ELR (cell line): ENCODE measurements around the gene SUGP1.
"Not testable (repeated sequence)": the region's sequence is repeated elsewhere in the genome, so short reads cannot be mapped to it uniquely, and the experiment has no call there.

ENCODE experiments used
- DNase-seq: peaks from one replicate; pipeline ENCODE4 v3.0.0-alpha.2; 2015; ENCODE audit warnings: low read depth

Gene SUGP1

DNA sequence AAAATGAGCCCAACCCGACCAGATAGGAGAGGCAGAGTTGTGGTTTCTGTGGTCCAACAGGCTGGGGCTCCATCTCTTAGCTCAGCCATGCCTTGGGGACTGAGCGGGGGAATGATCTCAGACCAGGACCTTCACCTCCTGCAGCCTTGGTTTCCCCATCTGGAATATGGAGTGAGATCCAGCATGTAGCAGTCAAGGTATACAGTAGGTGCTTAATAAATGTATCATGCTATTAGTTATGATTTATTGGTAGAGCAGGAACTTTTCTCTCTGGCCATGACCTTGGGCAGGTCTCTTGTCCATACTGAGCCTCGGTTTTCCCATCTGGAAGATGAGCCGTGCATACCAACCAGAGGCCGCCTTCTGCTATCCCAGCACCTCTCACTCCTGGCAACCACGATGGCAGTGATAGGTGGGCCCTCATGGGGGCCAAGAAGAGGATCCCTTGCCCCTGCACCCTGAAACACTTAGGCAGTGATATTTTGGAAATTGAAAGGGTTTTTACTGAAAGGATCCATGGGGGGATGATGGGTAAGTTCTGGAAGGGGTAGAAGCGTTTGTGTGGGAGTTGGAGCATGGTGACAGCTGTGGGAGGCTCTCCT, 56.3 kb downstream of the SUGP1 start:
- no peak for DNase-seq

DNA sequence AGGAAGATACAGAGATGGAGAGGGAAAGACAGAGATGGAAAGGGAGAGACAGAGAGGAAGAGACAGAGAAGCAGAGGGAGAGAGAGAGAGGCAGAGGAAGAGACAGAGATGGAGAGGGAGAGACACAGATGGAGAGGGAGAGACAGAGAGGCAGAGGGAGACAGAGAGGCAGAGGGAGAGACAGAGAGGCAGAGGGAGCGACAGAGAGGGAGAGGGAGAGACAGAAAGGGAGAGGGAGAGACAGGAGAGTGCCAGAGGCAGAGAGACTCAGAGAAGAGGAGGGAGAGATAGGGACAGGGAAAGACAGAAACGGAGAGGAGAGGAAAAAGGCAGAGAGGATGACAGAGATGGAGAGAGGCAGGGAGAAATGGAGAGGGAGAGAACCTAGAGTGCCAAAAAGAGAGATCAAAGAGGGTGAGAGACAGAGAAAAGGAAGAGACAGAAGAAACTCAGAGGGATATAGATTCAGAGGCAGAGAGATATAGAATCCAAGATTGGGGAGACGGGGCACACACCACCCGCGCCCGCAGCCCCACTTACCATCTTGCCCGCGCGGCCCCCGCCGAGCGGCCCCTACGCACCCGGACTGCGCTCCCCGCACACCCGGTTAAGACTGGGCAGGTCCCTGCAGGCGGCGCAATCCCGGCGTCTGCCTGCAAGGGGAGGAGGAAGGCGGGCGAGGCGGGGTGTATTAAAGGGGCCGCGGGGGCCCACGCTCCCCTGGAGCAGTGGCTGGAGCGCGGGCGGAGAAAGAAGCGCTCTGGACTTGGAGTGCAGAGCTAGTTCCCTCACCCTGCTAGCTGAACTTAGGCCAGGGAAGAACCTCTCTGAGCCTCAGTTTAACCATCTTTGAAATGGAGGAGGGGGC, 57.9 kb downstream of the SUGP1 start:
- DNase-seq = no peak

DNA sequence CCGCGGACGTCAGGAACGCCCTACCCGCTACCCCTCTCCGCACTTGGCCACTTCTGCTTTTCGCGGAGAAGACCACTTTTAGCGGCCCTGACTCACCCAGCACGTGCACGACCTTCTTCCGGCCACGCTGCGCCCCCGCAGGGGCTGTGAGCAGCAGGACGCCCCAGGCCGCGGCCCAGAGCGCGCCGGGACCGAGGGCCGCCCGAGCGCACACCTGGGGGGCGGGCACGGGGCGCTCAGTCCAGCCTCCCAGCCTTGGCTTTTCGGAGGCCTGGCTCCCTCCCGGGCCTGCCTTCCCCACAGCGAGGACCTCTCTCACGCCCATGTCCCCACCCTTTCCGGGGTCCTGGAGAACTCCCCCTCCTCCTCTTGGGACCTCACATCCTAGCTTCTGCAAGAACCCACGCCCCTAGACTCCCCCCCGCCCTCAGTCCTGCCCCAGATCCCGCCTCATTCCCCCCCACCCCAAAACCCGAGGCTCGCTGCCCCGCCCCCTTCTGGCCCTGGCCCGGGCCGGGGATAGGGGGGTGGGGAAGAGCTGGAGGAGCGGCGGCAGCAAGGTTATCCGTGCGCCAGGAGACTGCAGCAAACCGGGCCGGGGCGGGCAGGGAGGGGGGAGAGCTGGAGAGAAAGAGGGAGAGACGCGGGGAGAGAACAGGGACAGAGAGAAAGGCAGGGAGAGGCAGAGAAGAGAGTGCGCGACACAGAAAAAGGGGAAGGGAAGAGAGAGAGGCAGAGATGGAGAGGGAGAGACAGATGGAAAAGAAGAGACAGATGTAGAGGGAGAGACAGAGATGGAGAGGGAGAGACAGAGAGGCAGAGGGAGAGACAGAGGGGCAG, 58.7 kb downstream of the SUGP1 start:
- DNase-seq = no peak

DNA sequence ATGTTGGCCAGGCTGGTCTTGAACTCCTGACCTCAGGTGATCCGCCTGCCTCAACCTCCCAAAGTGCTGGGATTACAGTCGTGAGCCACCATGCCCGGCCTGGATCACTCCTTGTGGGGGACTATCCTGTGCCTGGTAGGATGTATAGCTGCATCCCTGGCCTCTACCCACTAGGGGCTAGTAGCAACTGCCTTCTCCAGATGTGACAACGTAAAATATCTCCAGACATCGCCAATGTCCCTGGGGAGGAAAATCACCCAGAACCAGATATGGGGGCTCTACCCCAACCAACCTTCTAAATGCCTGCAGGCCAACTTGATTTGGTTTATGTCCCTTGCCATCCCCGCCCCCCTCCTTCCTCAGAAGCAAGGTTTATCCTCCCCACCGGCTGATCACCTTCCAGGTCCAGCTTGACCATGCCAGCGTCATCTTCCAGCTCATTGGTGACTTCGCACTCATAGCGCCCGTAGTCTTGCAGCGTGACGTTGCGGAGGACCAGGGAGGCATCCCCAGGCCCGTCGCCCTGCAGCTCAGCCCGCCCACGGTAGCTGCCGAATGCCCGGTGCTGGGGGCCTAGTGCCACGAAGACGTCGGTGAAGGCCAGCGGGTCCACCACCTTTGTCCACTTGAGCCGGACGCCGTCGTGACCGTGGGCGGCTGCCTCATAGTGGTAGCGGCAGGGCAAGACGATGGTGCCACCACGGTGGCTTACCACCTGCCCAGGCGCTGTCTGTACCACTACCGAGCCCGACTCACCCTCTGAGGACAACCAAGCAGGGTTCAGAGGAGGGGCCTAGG, 59.7 kb downstream of the SUGP1 start:
- DNase-seq = no peak

DNA sequence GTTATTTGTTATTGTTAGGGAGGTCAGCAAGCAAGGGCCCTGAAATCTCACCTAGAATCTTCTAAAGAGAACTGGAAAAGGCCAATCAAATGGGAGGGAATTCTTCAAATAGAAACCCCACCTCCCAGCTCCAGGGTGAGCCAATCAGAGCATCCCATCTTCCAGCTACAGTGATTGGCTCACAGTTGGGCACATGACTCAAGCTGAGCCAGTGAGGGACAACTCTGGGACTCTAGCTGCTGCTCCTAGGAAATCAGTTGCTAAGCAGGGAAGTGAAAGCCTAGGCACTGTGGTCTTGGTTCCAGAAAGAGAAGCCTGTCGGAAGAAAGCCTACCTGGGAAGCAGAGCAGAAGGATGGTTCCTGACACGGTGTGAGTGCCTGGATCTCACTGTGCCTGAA, 60.6 kb downstream of the SUGP1 start:
- DNase-seq = peak; percentile 68

DNA sequence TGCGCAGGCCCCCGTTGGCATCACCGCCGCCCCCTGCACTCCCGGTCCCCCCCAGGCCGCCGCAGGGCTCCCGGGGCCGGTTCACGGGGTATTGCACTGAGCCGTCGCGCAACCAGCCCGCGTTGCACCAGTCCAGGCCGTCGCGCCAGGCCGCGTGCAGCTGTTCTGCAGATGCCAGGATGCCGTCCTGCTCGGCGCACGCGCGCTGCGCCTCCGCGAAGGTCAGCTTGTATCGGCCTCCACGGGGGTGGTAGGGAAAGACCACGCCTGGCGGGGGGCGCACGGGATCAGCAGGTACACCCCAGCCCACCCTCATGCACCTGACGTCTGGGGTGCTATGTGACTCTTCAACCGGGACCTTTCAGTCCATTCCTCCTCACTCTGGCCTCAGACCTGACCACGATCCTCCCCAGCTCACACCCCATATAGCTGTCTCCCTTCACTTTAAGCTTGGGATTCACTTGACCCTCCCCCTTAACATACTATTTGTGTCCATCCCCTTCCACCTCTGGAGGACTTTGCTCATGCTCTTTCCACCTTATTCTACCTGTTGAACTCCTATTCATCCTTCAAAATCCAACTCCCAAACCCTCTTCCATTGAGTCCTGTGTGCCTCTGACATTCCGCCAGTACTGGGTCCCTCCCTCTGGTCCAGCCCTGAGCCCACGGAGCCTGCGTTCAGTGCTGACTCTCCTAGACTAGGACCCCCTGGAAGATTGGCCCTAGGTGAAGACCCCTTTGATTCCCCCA, 61.5 kb downstream of the SUGP1 start:
- no peak for DNase-seq

DNA sequence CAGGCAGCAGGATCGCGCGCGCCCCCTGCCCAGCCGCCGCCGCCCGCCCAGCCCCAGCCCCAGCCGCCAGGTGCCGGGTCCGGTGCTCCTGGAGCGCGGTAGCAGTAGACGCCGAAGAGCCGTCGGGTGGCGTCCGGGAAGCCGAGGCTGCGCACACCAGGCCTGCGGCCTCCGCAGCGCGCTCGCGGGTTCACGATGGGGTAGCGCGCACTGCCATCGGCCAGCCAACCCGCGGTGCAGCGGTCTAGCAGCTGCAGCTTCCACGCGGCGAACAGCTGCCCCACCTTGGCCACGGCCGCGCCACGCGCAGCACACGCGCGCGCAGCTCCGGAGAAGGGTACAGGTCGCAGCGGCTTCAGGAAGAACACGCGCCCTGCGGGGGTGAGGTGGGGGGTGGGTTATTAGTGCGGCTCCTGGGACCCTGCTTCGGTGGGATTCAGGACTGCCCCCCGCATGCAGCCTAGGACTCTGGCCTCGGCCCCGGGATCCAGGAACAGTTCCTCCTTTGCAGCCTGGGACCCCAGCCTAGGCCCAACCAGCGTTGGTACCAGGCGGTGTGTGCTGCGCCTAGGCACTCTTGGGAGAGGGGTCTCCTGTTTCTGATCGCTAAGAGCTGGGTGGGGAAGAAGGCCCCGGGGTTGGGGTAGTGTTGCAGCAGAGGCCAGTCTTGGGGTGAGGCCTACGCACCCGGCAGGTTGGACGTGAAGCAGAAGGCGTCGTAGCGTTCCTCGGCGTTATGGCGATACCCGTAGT, 62.3 kb downstream of the SUGP1 start:
- no peak for DNase-seq

DNA sequence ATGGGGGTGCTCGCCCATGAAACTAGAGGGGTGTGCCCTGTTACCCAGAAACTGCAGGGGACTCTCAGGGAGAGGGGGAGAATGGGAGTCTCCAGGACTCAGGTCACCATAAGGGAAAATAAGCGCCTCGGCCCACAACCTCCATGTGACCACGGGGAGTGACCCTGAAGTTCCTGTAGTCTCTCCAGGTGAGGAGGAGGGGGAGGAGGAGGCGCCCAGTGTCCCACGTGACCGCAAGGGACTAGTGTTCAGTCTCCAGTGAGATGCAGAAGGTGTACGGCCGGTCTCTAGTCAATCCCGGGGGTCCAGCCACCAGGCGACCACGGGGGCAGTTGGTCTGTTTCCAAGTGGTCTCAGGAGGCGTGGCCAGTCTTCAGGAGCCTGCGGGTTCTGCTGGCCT, 63.2 kb downstream of the SUGP1 start:
- DNase-seq = no peak

DNA sequence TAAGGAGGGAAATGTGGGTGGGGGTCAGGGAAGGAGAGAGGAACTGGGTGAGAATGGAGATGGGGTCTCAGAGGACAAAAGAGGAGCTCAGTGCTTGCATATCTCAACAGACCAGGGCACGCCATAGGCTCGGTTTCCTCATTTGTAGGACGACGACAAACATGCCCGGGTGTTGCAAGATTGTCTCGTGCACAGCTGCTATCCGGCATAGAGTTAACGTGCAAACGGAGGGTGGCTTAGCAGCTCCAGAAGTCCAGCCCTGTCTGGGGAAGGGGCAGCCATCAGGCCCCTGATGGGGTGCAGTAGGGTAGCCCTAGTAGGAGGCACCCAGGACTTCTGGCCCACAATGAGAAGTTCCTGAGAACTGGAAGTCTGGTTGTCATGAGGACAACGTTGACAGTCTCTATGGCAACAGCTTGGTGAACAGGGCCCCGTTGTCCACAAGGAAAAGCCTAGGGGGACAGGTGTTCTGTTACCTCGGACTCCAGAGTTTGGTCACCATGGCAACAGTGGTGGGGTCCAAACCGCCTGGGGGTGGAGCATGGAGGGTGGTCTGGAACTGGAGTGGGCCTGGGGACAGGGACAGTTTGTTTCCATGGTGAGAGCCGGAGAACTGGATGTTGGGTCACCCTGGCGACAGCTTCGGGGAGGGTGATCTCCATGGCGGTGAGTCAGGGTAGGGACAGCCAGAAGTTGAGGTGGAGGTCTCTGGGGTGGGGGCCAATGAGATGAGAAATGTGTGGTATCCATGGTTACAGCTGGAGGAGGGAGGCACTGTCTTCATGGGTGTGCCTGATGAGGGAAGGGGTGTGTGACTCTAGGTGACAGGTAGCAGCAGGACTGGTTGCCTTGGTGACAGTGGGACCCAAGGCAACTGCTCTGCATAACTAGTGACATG, 64.0 kb downstream of the SUGP1 start:
- DNase-seq = no peak

DNA sequence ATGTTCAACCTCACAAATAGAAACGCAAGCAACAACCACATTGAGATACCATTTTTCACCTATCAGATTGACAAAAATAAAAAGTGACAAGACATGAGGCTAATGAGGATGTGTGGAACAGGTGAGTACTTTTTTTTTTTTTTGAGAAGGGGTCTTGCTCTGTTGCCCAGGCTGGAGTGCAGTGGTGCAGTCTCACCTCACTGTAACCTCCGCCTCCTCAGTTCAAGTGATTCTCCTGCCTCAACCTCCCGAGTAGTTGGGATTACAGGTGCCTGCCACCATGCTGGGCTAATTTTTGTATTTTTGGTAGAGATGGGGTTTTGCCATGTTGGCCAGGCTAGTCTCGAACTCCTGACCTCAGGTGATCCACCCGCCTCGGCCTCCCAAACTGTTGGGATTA, 66.9 kb downstream of the SUGP1 start:
- DNase-seq = not testable (repeated sequence)

DNA sequence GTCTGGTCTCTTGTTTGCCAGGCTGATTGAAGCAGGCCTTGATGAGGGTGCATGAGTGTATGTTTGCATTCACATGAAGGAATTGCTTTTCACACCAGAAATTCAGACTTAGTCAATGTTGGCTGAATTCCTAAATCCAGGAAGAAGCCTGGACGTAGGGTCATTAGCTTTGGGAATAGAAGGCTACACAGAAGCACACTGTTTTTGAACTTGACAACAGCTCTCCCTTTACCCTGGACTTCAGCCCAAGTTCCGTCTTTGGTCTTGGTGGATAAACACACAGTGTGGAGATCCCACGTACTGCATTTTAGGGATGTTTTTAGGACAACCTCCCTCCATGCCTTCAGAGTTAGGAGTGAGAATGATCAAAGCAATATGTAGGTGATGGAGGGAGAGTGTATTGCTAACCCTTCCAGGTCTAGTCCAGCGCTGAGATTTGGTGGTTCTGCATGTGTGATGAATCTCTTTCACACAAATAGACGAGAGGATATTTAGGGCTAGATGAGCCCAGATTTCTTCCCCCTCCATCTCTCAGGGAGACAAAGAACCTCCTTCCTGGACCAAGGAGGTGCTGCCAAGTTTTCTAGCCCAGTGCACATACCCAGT, 70.0 kb downstream of the SUGP1 start:
- no peak for DNase-seq

DNA sequence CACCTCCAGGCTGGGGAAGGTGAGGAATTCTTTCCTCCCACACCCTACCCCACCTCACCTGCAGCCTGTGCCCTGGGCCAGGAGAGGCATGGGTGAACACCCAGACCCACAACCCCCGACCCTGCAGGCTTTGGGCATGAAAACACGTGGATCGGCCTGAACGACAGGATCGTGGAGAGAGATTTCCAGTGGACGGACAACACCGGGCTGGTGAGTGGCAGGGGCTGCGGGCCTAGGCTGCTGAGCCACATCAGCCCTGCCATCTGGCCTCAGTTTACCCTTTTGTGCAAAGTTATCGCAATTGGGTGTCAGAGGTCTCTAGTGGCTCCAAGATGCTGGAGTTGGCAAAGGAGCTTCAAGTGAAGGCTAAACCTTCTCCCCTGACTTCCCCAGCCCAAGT, 79.8 kb downstream of the SUGP1 start:
- DNase-seq = no peak

DNA sequence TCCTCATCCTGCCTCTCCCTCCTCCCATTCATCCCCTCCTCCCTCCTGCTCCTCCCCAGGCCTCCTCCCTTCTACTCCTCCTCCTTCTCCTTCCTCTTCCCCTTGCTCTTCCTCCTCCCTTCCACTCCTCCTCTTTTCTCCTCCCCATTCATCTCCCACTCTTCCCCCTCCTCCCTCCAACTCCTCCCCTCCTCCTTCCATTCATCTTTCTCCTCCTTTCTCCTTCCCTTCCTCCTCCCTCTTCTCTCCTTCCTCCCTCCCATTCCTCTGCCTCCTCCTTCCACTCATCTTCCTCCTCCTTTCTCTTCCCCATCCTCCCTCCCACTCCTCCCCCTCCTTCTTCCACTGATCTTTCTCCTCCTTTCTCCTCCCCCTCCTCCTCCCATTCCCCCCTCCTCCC, 80.6 kb downstream of the SUGP1 start:
- DNase-seq = no peak

DNA sequence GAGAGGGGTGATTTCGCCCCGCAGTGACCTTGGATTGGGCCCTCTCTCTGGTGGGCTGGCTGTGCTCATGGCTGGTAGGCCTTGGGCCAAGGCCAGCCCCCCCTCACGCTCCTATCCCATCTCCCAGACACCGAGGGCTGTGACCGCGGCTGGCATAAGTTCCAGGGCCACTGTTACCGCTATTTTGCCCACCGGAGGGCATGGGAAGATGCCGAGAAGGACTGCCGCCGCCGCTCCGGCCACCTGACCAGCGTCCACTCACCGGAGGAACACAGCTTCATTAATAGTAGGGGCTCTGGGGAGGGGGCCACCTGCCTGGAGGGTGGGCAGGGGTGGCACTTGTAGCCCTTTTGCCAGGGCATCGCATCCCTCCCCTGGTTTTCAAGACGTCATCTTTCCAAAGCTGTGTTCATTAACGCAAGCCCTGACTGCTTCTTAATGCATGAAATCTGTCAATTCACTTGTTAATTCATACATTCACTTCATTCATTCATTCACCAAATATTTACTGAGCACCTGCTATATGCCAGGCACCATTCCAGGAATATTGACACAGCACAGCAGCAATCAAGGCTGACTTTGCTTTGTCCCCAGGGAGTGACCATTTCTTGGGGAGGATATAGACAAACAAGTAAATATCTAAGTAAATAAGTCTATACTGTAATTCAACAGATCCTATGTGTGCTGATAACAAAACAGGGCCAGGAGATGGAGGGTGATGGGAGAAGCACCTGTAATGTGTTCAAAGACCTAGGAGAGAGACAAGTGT, 82.0 kb downstream of the SUGP1 start:
- DNase-seq = no peak

DNA sequence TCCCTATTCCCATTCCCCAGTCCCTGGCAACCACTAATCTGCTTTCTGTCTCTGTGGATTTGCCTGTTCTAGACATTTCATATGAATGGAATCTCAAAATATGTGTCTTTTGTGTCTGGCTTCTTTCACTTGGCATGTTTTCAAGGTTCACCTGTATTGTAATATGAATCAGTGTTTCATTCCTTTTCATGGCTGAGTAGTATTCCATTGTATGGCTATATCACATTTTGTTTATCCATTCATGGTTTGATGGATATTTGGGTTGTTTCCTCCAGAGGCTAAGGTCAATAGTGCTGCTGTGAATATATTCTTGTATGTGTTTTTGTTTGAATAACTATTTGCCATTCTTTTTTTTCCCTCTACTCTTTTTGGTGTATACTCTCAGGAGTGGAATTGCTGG, 84.1 kb downstream of the SUGP1 start:
- no peak for DNase-seq

DNA sequence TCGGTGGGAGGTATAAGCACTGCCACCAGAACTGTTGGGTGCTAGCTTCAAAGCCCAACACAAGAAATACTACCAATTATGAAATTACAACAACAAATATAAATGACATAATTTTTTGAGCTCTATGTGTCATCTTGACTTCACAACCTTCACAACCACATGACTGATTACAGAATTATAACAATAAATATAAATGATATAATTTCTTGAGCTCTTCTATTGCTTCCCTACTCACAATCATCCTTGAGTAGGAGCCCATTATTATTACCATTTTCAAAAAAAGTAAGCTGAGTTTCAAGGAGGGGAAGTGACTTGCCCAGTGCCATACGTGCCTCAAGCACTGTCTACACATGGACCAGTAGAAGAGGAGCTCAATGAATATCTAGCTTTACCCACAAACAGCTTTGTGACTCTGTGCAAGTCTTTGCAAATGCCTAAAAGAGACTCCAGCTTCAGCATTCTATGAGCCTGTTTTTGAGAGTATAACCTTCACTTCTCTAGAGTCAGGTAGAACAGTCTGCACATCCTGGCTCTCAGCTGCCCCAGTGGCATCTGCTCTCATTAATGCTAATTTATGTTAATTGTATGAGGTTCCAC, 86.0 kb downstream of the SUGP1 start:
- DNase-seq = no peak

DNA sequence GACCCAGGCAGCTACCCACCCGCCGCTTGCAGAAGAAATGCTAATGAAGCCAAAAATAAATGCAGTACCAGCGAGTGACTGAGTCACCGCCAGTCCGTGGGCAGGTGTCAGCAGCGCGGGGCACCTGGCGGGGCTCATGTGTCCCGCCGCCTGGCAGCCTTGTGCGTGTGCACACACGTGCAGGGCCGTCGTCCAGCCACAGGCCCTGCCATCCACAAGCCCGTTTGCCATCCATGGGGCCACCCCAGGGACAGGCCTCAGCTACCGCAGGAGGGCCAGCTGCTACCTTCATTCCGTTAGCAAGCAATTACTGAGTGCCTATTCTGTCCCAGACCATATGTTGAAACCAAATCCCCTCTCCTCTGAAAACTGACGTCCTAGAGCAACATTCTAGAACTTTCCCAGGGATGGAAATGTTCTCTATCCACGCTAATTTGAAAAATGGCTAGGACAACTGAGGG, 88.0 kb downstream of the SUGP1 start:
- DNase-seq = no peak

DNA sequence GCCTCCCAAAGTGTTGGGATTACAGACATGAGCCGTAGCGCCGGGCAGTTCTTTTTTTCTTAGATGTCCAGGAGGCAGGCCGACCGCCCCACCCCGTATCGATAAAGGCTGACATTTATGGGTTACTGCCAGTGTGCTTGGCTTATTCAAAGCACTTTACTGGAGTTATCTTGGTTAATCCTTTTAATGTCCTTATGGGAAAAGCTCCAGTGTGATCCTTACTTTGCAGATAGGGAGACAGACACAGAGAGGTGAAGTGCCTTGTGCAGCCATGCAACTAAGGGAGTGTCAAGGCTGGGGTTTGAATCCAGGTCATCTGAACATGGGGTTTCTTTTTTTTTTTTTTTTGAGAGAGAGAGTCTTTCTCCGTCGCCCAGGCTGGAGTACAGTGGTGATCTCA, 89.3 kb downstream of the SUGP1 start:
- DNase-seq = no peak
